ENCODE data around the gene FBXO3.
"Not testable (repeated sequence)": the region's sequence is repeated elsewhere in the genome, so short reads cannot be mapped to it uniquely, and the experiment has no call there.

The FBXO3 gene

GRCh38 chr11:33727539-33727938 is 46.8 kb downstream of the FBXO3 start:
- DNase-seq (ENCODE audit: low read depth): not testable (repeated sequence)

GRCh38 chr11:33725496-33725895 is 48.8 kb downstream of the FBXO3 start:
- no peak for DNase-seq (ENCODE audit: low read depth)

- DNase-seq (ENCODE audit: low read depth): no peak
Measured at GRCh38 chr11:33724644-33725035, 49.7 kb downstream of the FBXO3 start.

DNA sequence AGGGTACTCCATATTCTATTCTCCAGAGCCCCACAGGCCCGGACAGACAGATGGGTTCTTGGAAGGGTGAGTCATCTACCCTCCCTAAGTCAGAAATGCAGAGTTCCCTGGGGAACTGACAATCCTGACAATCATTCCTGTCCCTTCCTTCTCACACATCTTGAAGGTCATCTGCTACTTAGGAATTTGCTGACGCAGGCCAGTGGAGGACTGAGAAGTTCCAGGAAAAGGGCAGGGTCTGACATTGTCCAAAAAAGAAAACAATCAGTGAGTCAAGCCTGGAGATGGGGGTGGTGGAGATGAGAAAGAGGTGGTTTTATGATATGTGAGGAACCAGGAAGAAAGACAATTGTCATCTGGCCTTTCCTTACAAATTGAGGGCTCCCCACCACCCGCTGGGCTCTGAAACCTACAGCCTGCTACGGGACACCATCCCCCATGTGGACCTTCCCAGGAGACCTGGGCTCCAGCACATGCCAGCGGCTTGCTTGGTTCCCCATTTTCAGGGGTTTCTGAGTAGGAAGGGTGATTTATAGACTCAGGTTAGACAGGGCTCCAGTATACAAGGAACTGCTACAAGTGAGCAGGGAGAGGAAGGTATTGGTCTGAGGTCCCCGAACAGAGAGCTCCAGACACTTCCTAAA is 51.0 kb downstream of the FBXO3 start:
- DNase-seq (ENCODE audit: low read depth): peak; percentile 100

GRCh38 chr11:33722590-33723234 is 51.6 kb downstream of the FBXO3 start:
- peak; percentile 97 for DNase-seq (ENCODE audit: low read depth)

- no peak for DNase-seq (ENCODE audit: low read depth)
Measured at GRCh38 chr11:33721984-33722383, 52.3 kb downstream of the FBXO3 start.

GRCh38 chr11:33721426-33721825 is 52.9 kb downstream of the FBXO3 start:
- peak; percentile 91 for DNase-seq (ENCODE audit: low read depth)

- no peak for DNase-seq (ENCODE audit: low read depth)
Measured at GRCh38 chr11:33719587-33719986, 54.7 kb downstream of the FBXO3 start.

DNA sequence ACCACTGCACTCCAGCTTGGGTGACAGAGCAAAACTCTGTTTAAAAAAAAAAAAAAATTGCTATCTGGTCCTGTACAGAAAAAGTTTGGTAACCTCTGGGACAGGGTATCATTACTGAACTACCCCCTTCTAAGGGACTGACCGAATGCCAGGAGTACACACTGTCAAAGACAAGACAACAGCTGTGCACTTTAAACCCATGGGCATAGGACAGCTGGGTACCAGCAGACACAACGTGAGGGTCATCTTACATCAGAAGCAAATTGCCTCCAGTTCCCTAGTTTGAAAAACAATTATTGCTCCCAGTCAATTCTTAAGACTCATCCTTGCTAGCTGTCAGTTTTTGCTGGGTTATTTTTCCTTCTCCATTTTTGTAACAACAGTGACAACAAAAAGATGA is 55.9 kb downstream of the FBXO3 start:
- no peak for DNase-seq (ENCODE audit: low read depth)

DNA sequence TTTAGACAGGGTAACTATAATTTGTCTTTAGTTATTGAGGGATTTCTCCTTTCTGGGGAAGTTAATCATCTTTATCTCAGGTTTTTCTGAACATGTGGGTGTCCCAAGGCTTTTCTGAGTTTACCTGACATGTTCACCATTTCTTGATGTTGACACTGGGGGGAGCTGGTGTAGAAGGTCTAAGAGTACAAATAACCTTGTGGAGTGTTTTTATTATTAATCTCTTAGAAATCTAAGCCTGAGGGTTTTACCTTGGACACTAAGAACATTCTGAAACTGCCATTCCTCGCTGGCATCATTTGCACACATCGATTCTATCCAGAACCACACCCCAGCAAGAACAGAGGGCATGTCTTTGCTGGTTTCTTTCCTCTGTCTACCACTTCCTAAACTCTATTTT is 58.1 kb downstream of the FBXO3 start:
- DNase-seq (ENCODE audit: low read depth): peak; percentile 61

GRCh38 chr11:33713856-33714398 is 60.4 kb downstream of the FBXO3 start:
- DNase-seq (ENCODE audit: low read depth): no peak

GRCh38 chr11:33713151-33713855 is 61.0 kb downstream of the FBXO3 start:
- DNase-seq (ENCODE audit: low read depth): no peak

- no peak for DNase-seq (ENCODE audit: low read depth)
Measured at GRCh38 chr11:33712436-33712835, 61.9 kb downstream of the FBXO3 start.

DNA sequence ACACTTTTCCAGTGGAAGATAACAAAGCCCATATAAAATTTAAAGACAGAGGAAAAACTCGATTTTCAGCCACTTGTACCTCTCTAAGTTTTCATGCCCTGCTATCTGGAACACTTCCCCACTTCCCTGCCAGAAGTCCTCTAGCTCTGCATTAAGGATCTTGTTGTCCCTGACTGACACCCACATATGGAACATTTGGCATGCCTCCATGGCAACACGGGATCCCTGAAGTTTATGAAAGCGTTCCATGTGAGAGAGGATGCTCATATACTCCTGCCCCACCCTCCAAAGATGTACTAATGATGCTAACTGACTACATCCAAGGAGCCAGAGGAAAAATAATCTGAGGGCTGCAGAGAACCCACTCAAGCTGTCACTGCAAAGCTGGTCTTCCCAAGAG is 64.9 kb downstream of the FBXO3 start:
- no peak for DNase-seq (ENCODE audit: low read depth)

DNA sequence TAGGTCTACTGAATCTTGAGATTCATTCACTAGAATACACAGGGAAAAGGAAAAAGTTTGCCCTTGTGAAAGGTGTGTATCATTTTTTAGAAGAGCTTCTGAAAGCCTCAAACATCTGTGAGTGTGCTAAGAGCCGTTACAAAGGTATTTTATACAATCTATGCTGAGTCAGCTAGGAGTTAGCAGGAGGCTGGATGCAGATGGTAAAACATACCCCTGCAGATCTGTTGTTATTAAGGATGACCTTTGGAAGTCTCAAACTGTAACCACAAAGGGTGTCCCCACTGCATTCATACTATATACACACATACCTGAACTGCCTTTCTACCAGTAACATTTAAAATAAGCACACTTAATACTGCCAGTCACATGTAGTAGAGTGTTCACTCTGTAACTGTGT is 65.3 kb downstream of the FBXO3 start:
- no peak for DNase-seq (ENCODE audit: low read depth)

DNA sequence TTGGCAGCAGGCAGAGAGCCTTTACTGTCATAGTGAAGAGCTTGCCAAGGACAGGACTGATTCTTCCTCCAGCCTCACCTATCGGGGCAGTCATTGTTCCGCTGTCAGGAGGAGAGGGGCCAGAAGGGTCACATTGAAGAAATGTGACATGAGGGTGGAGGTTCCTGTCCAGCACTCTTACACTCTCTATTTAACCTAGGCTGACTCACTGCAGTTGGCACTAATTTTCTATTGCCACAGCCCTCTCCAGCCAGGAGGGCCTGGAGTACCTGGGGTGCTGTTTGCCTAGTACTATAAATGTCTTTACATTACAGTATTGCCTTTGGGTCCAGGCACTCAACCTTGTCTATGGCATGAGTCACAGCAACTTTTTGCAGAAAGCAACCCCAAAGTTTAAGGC is 66.5 kb downstream of the FBXO3 start:
- not testable (repeated sequence) for DNase-seq (ENCODE audit: low read depth)

DNA sequence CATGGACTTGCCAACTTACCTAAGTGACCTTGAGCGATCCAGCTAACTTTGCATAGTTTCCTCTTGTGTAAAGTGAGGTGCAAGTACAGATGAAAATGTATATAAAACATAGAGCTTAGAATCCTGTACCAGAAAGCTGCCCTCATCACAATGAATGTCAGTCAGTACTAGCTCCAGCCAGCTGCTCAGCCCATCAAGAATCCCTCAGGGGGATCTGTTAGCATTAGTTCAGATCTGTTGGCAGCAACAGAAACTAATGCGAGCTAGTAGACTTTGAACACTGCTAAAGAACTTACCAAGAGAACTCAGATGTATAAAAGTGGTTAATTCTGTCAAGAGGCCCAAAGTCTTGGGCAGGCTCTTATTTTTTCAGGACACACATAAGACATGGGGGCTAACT is 67.4 kb downstream of the FBXO3 start:
- DNase-seq (ENCODE audit: low read depth): no peak

- no peak for DNase-seq (ENCODE audit: low read depth)
Measured at GRCh38 chr11:33706546-33706945, 67.8 kb downstream of the FBXO3 start.

DNA sequence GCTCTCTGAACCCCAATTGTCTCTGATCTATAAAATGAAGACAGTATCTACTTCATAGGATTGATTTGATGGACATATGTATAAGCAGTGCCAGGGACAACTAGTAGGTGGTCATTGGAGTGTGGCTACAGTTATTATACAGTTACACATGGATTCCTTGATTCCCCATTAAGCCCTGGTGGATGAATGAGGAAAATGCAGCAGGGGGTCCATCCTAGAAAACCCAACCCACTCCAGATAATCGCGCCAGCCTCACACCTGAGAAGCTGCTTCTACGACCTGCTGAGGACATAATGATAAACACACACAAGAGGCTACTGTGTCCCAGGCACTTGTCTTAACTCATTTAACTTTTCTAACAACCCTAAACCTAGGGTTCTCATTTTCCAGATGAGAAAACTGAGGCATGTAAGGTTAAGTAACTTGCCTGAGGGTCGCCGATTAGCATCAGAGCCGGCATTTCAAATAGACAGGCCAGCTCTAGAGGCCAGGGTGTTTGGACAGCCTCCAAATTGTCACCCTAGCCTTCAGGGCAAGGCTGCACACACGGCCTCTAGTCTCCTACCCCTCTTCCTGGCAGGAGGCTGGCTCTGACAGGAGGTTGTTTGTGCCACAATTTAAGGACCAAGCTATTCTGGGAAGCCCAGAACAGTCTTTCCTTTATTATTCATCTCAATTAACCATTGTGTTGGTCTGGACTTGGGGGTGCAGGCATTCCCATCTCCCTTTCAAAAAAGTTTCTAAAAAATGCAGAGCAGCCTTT is 69.9 kb downstream of the FBXO3 start:
- no peak for DNase-seq (ENCODE audit: low read depth)

- peak; percentile 52 for DNase-seq (ENCODE audit: low read depth)
Measured at GRCh38 chr11:33703788-33704187, 70.5 kb downstream of the FBXO3 start.

GRCh38 chr11:33703234-33703633 is 71.1 kb downstream of the FBXO3 start:
- DNase-seq (ENCODE audit: low read depth): no peak
